DND-41 (cell line): ENCODE data around the gene PPIF.

ENCODE experiments used
- EZH2 ChIP-seq: IDR thresholded peaks from 3 replicates; pipeline ENCODE4 v1.6.1; 2012; ENCODE audit warnings: borderline replicate concordance, low read depth, mild to moderate bottlenecking, moderate library complexity, low read length, inconsistent platforms; ENCODE audit not compliant: severe bottlenecking
- TF ChIP-seq, protein P1 (sequence below): IDR thresholded peaks from 2 replicates; pipeline ENCODE4 v1.5.1; 2012; ENCODE audit warnings: borderline replicate concordance, low read length, moderate library complexity, mild to moderate bottlenecking; ENCODE audit not compliant: poor library complexity, severe bottlenecking; ENCODE audit errors: extremely low read depth

DNA sequence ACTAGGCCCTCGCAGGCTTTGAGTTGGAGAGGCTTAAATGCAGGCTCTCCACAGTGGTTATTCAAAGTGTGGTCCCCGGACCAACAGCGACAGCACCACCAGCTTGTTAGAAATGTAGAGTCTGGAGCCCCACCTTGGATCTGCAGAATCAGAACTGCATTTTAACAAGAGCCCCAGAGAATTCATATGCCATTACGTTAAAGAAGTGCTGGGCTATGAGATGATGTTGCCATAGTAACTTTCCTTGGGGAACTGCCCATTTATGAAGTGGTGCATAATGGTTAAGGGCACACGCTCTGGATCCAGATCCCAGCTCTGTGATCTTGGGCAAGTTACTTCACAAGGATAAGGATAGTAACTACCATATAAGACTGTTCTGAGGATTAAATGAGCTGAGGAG is 49.3 kb downstream of the PPIF start:
- TF ChIP-seq, protein P1, sequence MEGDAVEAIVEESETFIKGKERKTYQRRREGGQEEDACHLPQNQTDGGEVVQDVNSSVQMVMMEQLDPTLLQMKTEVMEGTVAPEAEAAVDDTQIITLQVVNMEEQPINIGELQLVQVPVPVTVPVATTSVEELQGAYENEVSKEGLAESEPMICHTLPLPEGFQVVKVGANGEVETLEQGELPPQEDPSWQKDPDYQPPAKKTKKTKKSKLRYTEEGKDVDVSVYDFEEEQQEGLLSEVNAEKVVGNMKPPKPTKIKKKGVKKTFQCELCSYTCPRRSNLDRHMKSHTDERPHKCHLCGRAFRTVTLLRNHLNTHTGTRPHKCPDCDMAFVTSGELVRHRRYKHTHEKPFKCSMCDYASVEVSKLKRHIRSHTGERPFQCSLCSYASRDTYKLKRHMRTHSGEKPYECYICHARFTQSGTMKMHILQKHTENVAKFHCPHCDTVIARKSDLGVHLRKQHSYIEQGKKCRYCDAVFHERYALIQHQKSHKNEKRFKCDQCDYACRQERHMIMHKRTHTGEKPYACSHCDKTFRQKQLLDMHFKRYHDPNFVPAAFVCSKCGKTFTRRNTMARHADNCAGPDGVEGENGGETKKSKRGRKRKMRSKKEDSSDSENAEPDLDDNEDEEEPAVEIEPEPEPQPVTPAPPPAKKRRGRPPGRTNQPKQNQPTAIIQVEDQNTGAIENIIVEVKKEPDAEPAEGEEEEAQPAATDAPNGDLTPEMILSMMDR: no peak
- TF ChIP-seq EZH2: no peak
